ENCODE data around the gene IL1RAP.

DNA sequence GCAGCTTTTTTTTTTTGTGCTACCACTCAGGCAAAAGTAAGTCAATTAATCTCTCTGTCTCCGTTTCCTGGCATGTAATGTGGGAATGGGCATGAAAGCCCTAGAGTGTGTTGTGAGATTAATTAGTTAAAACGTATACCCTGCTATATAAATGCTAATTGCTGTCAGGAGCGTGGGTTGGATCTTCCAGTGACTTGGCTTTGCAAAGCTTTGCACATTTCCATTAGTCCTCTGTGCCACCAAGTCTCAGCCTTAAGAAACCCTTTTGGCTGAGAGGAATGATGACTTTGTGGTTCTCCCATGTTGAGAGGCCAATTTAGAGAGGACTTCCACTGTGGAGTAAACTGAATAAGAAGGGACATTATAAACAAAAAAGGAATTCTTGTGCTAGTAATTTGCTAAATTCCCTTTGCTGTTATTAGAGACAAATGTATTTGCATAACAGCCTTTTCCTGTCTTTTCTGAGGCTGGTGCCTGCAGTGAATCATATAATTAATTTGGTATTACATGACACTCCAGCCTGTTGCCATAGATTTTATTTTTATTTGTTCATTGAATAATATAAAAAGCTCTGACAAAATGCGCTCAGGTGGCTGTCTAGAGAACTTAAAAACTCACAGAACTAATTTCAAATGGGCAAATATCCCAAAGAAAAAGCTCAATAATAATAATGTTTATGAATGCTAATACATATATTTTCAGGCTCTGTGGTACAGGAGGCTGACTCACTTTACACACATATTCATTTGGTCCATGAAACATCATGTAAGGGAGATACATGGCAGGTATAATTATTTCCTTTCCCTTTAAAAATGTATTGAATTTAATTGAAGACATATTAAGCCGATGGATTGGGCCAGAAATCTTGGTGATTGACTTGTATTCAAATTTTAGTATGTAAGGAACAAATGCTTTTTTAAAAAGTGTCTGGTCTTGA is 82.7 kb downstream of the IL1RAP start:
- TF ChIP-seq CTCF (conservative IDR thresholded peaks at IDR 0.05; ENCODE audit: low read length): no peak
- TF ChIP-seq EZH2phosphoT487 (IDR thresholded peaks at IDR 0.05; ENCODE audit: borderline replicate concordance): no peak
